Measurements from ENCODE around the gene WNK3. TPM values are rescaled to one million over a fixed set of nuclear protein-coding genes. Genes with fewer than 3 reads are reported as not detected.

WNK3 gene
- total RNA-seq, 2 experiments from 2014 or later, result 0.13 to 0.50 TPM

GRCh38 chrX:54294306-54294705 lies 63.5 kb downstream of the WNK3 start:
- ChIA-PET CTCF (interaction anchor here (0.6 kb wide), 1 partner anchor 26 kb away, joined by 3 read pairs; no protein-coding TSS in a partner anchor), POLR2A (no interaction called here)
- no peak overlapping the region for H3K4me3 Mint-ChIP-seq
- no peak for DNase-seq
- peaks cover 4% of the 10 kb centered on the region for H3K27me3 Mint-ChIP-seq
- H3K27ac Mint-ChIP-seq, result no peak overlapping the region
- no peaks in the 10 kb centered on the region for H3K4me1 Mint-ChIP-seq
- no peaks in the 10 kb centered on the region for H3K9me3 Mint-ChIP-seq
- H3K36me3 Mint-ChIP-seq (ENCODE audit: low read depth), result no peaks in the 10 kb centered on the region

GRCh38 chrX:54292755-54293154 lies 65.1 kb downstream of the WNK3 start:
- no peak overlapping the region for H3K4me3 Mint-ChIP-seq
- CTCF ChIA-PET, result no interaction called here
- DNase-seq, result no peak
- POLR2A ChIA-PET, result no interaction called here
- peaks cover 4% of the 10 kb centered on the region for H3K27me3 Mint-ChIP-seq
- H3K4me1 Mint-ChIP-seq, result no peaks in the 10 kb centered on the region
- H3K9me3 Mint-ChIP-seq, result no peaks in the 10 kb centered on the region
- H3K36me3 Mint-ChIP-seq (ENCODE audit: low read depth), result no peaks in the 10 kb centered on the region
- no peak overlapping the region for H3K27ac Mint-ChIP-seq

- DNase-seq, result no peak
Measured at GRCh38 chrX:54291758-54292157, 66.1 kb downstream of the WNK3 start.

GRCh38 chrX:54288968-54289367 lies 68.9 kb downstream of the WNK3 start:
- DNase-seq, result no peak
- H3K27ac Mint-ChIP-seq, result no peak overlapping the region
- POLR2A ChIA-PET, result no interaction called here

More at GRCh38 chrX:54291758-54292157, 66.1 kb downstream of the WNK3 start:
- Mint-ChIP-seq H3K27ac (no peak overlapping the region), H3K9me3 (no peaks in the 10 kb centered on the region), H3K4me1 (no peaks in the 10 kb centered on the region), H3K27me3 (peaks cover 4% of the 10 kb centered on the region), H3K36me3 (ENCODE audit: low read depth) (no peaks in the 10 kb centered on the region), H3K4me3 (no peak overlapping the region)
- CTCF ChIA-PET, result no interaction called here
- POLR2A ChIA-PET, result no interaction called here

GRCh38 chrX:54288277-54288676 lies 69.6 kb downstream of the WNK3 start:
- CTCF ChIA-PET, result no interaction called here
- Mint-ChIP-seq H3K27ac (no peak overlapping the region), H3K4me1 (no peaks in the 10 kb centered on the region), H3K27me3 (peaks cover 4% of the 10 kb centered on the region), H3K4me3 (no peak overlapping the region), H3K36me3 (ENCODE audit: low read depth) (no peaks in the 10 kb centered on the region), H3K9me3 (no peaks in the 10 kb centered on the region)
- POLR2A ChIA-PET, result no interaction called here
- DNase-seq, result no peak

More at GRCh38 chrX:54288968-54289367, 68.9 kb downstream of the WNK3 start:
- H3K9me3 Mint-ChIP-seq, result no peaks in the 10 kb centered on the region
- H3K36me3 Mint-ChIP-seq (ENCODE audit: low read depth), result no peaks in the 10 kb centered on the region
- CTCF ChIA-PET, result no interaction called here
- no peak overlapping the region for H3K4me3 Mint-ChIP-seq
- no peaks in the 10 kb centered on the region for H3K4me1 Mint-ChIP-seq
- peaks cover 4% of the 10 kb centered on the region for H3K27me3 Mint-ChIP-seq

GRCh38 chrX:54281676-54282075 lies 76.2 kb downstream of the WNK3 start:
- DNase-seq, result no peak
- Mint-ChIP-seq H3K9me3 (no peaks in the 10 kb centered on the region), H3K4me1 (no peaks in the 10 kb centered on the region), H3K27me3 (no peaks in the 10 kb centered on the region), H3K4me3 (no peak overlapping the region), H3K36me3 (ENCODE audit: low read depth) (no peaks in the 10 kb centered on the region), H3K27ac (no peak overlapping the region)
- ChIA-PET CTCF (no interaction called here), POLR2A (no interaction called here)

GRCh38 chrX:54280466-54280865 lies 77.4 kb downstream of the WNK3 start:
- Mint-ChIP-seq H3K9me3 (no peaks in the 10 kb centered on the region), H3K36me3 (ENCODE audit: low read depth) (no peaks in the 10 kb centered on the region), H3K27me3 (no peaks in the 10 kb centered on the region), H3K4me1 (no peaks in the 10 kb centered on the region), H3K27ac (no peak overlapping the region), H3K4me3 (no peak overlapping the region)
- ChIA-PET POLR2A (no interaction called here), CTCF (no interaction called here)
- DNase-seq, result no peak

- no peak overlapping the region for H3K4me3 Mint-ChIP-seq
- no peak overlapping the region for H3K27ac Mint-ChIP-seq
- peaks cover 2% of the 10 kb centered on the region for H3K27me3 Mint-ChIP-seq
- ChIA-PET CTCF (no interaction called here), POLR2A (no interaction called here)
- no peaks in the 10 kb centered on the region for H3K4me1 Mint-ChIP-seq
- H3K9me3 Mint-ChIP-seq, result no peaks in the 10 kb centered on the region
- DNase-seq, result no peak
- no peaks in the 10 kb centered on the region for H3K36me3 Mint-ChIP-seq (ENCODE audit: low read depth)
Measured at GRCh38 chrX:54271664-54272063, 86.2 kb downstream of the WNK3 start.

- no peaks in the 10 kb centered on the region for H3K36me3 Mint-ChIP-seq (ENCODE audit: low read depth)
- ChIA-PET CTCF (no interaction called here), POLR2A (no interaction called here)
- H3K4me3 Mint-ChIP-seq, result no peak overlapping the region
- no peak overlapping the region for H3K27ac Mint-ChIP-seq
- DNase-seq, result no peak
- H3K4me1 Mint-ChIP-seq, result no peaks in the 10 kb centered on the region
- no peaks in the 10 kb centered on the region for H3K9me3 Mint-ChIP-seq
- H3K27me3 Mint-ChIP-seq, result peaks cover 1% of the 10 kb centered on the region
Measured at GRCh38 chrX:54248309-54248708, 109.5 kb downstream of the WNK3 start.

- no peak overlapping the region for H3K27ac Mint-ChIP-seq
- CTCF ChIA-PET, result no interaction called here
- POLR2A ChIA-PET, result no interaction called here
Measured at GRCh38 chrX:54246866-54247265, 111.0 kb downstream of the WNK3 start.

GRCh38 chrX:54238588-54238987 lies 119.3 kb downstream of the WNK3 start:
- Mint-ChIP-seq H3K4me3 (no peak overlapping the region), H3K27ac (no peak overlapping the region), H3K36me3 (ENCODE audit: low read depth) (no peaks in the 10 kb centered on the region), H3K9me3 (no peaks in the 10 kb centered on the region), H3K27me3 (no peaks in the 10 kb centered on the region), H3K4me1 (no peaks in the 10 kb centered on the region)
- POLR2A ChIA-PET, result no interaction called here
- no peak for DNase-seq
- CTCF ChIA-PET, result no interaction called here

More at GRCh38 chrX:54246866-54247265, 111.0 kb downstream of the WNK3 start:
- no peaks in the 10 kb centered on the region for H3K4me1 Mint-ChIP-seq
- DNase-seq, result no peak
- no peaks in the 10 kb centered on the region for H3K9me3 Mint-ChIP-seq
- no peak overlapping the region for H3K4me3 Mint-ChIP-seq
- peaks cover 1% of the 10 kb centered on the region for H3K27me3 Mint-ChIP-seq
- H3K36me3 Mint-ChIP-seq (ENCODE audit: low read depth), result no peaks in the 10 kb centered on the region

GRCh38 chrX:54237014-54237413 lies 120.8 kb downstream of the WNK3 start:
- CTCF ChIA-PET, result no interaction called here
- POLR2A ChIA-PET, result no interaction called here
- no peaks in the 10 kb centered on the region for H3K9me3 Mint-ChIP-seq
- no peaks in the 10 kb centered on the region for H3K4me1 Mint-ChIP-seq
- no peaks in the 10 kb centered on the region for H3K27me3 Mint-ChIP-seq
- H3K36me3 Mint-ChIP-seq (ENCODE audit: low read depth), result no peaks in the 10 kb centered on the region
- H3K27ac Mint-ChIP-seq, result no peak overlapping the region
- H3K4me3 Mint-ChIP-seq, result no peak overlapping the region
- DNase-seq, result no peak

GRCh38 chrX:54230435-54231148 lies 127.3 kb downstream of the WNK3 start:
- Mint-ChIP-seq H3K9me3 (no peaks in the 10 kb centered on the region), H3K27ac (no peak overlapping the region), H3K27me3 (no peaks in the 10 kb centered on the region), H3K36me3 (ENCODE audit: low read depth) (no peaks in the 10 kb centered on the region), H3K4me1 (no peaks in the 10 kb centered on the region), H3K4me3 (no peak overlapping the region)
- no peak for DNase-seq
- ChIA-PET CTCF (no interaction called here), POLR2A (no interaction called here)

- H3K4me1 Mint-ChIP-seq, result no peaks in the 10 kb centered on the region
- ChIA-PET CTCF (no interaction called here), POLR2A (interaction anchor here (0.7 kb wide), 1 partner anchor 41 kb away, joined by 3 read pairs; no protein-coding TSS in a partner anchor)
- no peak for DNase-seq
- no peaks in the 10 kb centered on the region for H3K36me3 Mint-ChIP-seq (ENCODE audit: low read depth)
- no peaks in the 10 kb centered on the region for H3K27me3 Mint-ChIP-seq
- H3K9me3 Mint-ChIP-seq, result no peaks in the 10 kb centered on the region
- no peak overlapping the region for H3K27ac Mint-ChIP-seq
- no peak overlapping the region for H3K4me3 Mint-ChIP-seq
Measured at GRCh38 chrX:54223581-54223980, 134.3 kb downstream of the WNK3 start.
